GM21529 (cell line): ENCODE data around the gene ALPK3.
"Not testable (repeated sequence)": the region's sequence is repeated elsewhere in the genome, so short reads cannot be mapped to it uniquely, and the experiment has no call there.

Experiments
- ATAC-seq: cut with Tn5 transposase; IDR thresholded peaks from one replicate; pipeline ENCODE4 v1.9.1; 2021; ENCODE audit not compliant: unreplicated experiment

The ALPK3 gene

DNA sequence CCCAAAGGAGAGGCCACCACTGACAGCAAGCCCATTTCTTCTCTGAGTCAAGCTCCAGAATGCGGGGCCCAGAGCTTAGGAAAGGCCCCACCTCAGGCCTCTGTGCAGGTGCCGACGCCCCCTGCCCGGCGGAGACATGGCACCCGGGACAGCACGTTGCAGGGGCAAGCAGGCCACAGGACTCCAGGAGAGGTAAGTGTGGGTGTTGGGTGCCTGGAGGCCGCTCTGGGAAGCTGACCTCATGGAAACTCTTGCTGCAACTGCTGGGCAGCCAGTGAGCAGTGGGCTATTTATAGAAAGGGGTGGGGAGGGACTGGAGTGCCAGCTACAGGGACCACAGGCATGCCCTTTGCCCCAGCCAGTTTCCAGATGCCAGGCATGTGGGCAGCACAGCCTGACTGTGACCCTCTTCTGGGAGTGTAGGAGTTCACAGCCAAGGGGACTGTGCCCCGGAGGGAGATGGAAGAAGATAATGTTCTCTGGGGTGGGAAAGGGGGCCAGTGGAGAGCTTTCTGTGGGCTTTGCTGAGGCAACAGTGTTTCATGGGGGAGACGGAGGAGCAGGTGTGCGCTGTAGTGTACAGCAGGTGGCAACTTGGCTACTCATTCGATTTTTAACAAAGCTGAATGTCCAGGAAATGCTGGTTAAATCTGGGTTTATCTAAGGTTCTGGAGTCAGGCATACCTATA is 23.7 kb downstream of the ALPK3 start:
- ATAC-seq, result no peak

GRCh38 chr15:84842781-84843180 is 25.6 kb downstream of the ALPK3 start:
- ATAC-seq, result no peak

GRCh38 chr15:84844964-84845363 is 27.8 kb downstream of the ALPK3 start:
- ATAC-seq, result no peak

DNA sequence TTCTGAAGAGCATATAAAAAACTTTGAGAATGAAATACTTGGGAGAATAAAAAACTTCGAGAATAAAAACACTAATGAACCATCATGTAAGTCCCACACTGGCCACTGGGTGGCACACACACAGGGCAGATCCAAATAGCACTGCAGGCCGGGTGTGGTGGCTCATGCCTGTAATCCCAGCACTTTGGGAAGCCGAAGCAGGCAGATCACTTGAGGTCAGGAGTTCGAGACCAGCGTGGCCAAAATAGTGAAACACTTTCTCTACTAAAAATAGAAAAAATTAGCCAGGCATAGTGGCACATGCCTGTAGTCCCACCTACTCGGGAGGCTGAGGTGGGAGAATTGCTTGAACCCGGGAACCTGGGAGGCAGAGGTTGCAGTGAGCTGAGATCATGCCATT is 28.5 kb downstream of the ALPK3 start:
- not testable (repeated sequence) for ATAC-seq

DNA sequence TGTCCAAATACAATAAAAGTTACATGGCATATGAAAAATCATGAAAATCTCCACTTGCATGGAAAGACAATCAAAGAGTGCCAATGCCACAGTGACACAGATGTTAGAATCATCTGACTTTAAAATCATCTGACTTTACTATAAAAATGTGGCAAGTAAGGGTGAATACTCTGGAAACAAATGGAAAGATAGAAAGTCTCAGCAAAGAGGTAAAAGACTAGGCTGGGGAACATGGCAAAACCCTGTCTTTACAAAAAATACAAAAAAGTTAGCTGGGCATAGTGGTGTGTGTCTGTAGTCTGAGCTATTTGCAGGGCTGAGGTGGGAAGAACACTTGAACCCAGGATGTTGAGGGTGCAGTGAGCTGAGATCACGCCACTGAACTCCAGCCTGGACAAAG is 29.1 kb downstream of the ALPK3 start:
- ATAC-seq, result no peak

- ATAC-seq, result no peak
Observed at GRCh38 chr15:84847382-84847781, 30.2 kb downstream of the ALPK3 start.

DNA sequence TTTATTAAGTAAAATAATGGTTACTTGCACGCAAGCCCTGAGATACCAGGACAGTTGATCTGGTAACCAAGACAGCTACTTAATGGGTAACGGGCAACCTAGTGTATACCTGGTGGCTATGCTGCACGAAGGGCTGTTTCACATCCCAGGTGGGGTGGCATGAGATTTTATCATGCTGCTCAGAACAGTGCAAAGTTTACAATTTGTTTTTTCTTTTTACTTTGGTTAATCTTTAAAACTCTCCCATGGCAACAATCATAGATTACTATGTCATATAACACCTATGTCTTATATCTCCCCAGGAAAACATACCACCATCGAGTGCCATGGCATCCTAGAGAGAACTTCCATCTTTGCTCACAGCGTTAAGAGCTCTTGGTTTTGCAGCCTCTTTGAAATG is 35.1 kb downstream of the ALPK3 start:
- no peak for ATAC-seq

DNA sequence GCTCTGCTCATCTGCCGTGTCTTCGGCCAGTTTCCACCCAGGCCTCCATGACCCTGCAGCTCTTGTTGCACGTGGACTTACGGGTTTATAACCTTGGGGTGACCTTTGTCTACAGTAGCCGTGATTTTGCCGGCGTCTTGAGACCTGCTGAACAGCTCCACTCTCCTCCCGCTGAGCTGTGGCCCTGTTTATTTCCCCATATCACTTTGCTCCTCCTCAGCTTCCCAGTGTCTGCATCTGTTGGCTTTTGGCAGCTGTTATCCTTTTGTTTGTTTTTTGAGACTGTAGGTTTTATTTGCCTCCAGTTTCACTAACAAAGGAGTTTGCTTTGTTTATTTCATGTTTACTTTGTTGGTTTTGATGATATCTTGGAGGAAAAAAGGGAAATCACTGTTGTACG is 38.0 kb downstream of the ALPK3 start:
- ATAC-seq, result no peak

- ATAC-seq, result no peak
Observed at GRCh38 chr15:84855765-84856164, 38.6 kb downstream of the ALPK3 start.

DNA sequence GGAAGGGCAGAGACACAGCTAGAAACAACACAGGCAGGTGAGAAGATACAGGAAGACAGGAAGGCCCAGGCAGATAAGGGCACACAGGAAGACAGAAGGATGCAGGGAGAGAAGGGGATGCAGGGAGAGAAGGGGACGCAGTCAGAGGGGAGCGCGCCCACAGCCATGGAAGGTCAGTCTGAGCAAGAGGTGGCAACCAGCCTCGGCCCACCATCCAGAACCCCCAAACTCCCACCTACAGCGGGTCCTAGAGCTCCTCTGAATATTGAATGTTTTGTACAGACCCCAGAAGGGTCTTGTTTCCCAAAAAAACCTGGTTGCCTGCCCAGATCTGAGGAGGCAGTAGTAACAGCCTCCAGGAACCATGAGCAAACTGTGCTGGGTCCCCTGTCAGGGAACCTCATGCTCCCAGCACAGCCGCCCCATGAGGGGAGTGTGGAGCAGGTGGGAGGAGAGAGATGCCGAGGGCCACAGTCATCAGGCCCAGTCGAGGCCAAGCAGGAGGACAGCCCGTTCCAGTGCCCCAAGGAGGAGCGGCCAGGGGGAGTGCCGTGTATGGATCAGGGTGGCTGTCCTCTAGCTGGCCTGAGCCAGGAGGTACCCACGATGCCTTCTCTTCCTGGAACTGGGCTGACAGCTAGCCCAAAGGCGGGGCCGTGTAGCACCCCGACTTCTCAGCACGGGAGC is 39.7 kb downstream of the ALPK3 start:
- ATAC-seq, result no peak

DNA sequence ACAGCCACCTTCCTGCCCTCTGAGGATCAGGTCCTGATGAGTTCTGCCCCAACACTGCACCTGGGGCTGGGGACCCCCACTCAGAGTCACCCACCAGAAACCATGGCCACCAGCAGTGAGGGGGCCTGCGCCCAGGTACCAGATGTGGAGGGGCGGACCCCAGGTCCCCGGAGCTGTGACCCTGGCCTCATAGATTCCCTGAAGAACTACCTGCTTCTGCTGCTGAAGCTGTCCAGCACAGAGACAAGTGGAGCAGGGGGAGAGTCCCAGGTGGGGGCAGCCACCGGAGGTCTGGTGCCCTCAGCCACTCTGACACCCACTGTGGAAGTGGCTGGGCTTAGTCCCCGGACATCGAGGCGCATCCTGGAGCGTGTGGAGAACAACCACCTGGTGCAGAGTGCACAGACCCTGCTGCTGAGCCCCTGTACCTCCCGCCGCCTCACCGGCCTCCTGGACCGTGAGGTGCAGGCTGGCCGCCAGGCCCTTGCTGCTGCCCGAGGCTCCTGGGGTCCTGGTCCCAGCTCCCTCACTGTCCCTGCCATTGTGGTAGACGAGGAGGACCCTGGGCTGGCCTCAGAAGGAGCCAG is 40.4 kb downstream of the ALPK3 start:
- no peak for ATAC-seq

- ATAC-seq, result no peak
Observed at GRCh38 chr15:84858231-84858630, 41.1 kb downstream of the ALPK3 start.

DNA sequence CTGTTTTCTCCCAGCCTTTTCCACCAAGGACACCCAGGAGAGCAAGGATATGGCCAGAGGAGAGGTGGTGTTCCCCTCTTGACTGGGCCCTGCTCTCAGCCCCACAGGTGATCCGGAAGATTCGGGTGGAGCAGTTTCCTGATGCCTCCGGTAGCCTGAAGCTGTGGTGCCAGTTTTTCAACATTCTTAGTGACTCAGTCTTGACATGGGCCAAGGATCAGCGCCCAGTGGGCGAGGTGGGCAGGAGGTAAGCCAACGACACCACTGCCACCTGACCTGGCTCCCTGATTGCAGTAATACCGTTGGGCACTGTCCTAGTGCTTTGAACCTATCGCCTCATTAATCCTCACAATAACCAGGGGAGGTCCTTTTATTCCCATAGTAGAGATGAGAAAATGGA is 42.0 kb downstream of the ALPK3 start:
- ATAC-seq, result no peak

DNA sequence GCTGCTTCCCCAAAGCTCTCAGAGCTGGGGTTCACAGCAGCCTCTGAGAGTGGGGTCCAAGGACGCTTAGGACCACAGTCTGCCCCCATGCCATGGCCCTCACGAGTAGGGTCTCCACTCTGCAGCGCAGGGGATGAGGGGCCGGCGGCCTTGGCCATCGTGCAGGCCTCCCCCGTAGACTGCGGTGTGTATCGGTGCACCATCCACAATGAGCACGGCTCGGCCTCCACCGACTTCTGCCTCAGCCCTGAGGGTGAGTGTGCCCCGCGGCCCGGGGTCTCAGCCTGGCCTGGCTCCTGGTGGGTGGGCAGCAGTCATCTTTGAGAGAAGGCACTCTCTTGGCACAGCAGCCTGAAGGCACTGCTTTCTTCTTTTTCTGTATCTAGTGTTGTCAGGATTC is 42.5 kb downstream of the ALPK3 start:
- ATAC-seq, result no peak

- no peak for ATAC-seq
Observed at GRCh38 chr15:84861781-84862180, 44.6 kb downstream of the ALPK3 start.

GRCh38 chr15:84862214-84862975 is 45.2 kb downstream of the ALPK3 start:
- ATAC-seq, result no peak

- no peak for ATAC-seq
Observed at GRCh38 chr15:84863565-84864443, 46.6 kb downstream of the ALPK3 start.

DNA sequence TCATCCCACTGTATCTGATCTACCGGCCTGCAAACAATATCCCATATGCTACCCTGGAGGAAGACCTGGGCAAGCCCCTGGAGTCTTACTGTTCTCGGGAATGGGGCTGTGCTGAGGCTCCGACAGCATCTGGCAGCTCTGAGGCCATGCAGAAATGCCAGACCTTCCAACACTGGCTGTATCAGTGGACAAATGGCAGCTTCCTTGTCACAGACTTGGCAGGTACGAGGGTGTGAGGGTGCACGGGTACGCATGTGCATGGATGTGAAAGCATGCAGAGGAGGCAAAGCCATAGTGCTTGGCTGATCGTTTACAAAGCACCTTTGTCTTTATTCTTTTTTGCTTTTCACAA is 47.3 kb downstream of the ALPK3 start:
- no peak for ATAC-seq

- ATAC-seq, result no peak
Observed at GRCh38 chr15:84865074-84865569, 48.0 kb downstream of the ALPK3 start.

DNA sequence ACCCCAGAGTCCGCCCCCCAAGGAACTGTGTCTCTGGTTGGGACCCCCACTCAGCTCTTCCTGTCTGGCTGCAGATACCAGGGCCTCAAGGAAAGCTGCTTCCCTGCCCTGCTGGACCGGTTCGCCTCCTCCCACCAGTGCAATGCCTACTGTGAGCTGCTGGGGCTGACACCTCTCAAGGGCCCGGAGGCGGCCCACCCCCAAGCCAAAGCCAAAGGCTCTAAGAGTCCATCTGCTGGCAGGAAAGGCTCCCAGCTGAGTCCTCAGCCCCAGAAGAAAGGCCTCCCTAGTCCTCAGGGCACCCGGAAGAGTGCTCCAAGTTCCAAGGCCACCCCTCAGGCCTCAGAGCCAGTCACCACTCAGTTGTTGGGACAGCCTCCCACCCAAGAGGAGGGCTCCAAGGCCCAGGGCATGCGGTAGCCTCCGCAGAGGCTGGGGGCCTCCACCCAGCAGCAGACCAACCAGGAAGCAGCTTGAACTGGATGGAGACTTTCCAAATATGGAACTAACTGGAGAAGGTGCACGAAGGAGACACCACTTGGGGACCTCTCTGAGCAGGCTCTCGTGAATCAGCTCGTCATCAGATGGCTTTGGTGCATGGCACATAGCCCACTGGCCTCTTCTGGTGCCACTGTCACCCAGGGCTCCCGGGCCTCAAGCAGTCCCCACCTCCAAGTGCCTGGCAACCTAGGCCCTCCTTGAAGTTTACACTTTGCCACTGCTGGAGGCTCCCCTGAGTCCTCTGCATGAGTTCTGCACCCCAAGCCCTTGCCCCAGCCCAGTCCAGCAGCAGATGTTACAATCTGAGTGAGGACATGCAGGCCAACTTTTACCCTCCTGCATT is 51.1 kb downstream of the ALPK3 start:
- no peak for ATAC-seq
